Activated CD4-positive, alpha-beta T cell treated with anti-CD3 and anti-CD28 coated beads, Interleukin-2, Interleukin-6, amounts not matched to agents 100 ng/mL and 50 ng/mL, durations not matched to agents 16 hours and 8 hours (primary cell): ENCODE data around the gene TRRAP.
A peak's percentile ranks its signal among the peaks of the same experiment; 100 is the strongest.
"Not testable (repeated sequence)": the region's sequence is repeated elsewhere in the genome, so short reads cannot be mapped to it uniquely, and the experiment has no call there.

Experiments used
- DNase-seq: peaks from one replicate; pipeline ENCODE4 v3.0.0-alpha.2; 2020

Gene TRRAP

DNA sequence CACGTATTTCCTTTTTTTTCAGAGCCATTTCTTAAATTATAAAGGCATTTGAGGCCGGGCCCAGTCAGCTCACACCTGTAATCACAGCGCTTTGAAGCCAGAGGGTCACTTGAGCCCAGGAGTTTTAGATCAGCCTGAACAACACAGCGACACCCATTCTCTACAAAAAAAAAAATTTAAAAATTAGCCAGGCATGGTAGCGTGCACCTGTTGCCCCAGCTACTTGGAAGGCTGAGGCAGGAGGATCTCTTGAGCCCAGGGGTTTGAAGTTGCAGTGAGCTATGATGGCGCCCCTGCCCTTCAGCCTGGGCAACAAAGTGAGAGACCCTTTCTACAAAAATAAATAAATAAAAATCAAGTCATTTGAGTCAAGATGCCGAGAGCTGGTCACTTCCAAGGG lies 11.6 kb upstream of the TRRAP start:
- DNase-seq: no peak

- no peak for DNase-seq
Measured at GRCh38 chr7:98868450-98868849, 9.9 kb upstream of the TRRAP start.

- no peak for DNase-seq
Measured at GRCh38 chr7:98869027-98869596, 9.2 kb upstream of the TRRAP start.

- no peak for DNase-seq
Measured at GRCh38 chr7:98869597-98870120, 8.7 kb upstream of the TRRAP start, which contains the start of gene TMEM130. Gene TMEM130 (minus strand): TSS chr7:98870014. CDS start chr7:98869861, 153 bp downstream.

GRCh38 chr7:98870121-98870651 lies 8.1 kb upstream of the TRRAP start:
- peak; percentile 68 for DNase-seq

DNA sequence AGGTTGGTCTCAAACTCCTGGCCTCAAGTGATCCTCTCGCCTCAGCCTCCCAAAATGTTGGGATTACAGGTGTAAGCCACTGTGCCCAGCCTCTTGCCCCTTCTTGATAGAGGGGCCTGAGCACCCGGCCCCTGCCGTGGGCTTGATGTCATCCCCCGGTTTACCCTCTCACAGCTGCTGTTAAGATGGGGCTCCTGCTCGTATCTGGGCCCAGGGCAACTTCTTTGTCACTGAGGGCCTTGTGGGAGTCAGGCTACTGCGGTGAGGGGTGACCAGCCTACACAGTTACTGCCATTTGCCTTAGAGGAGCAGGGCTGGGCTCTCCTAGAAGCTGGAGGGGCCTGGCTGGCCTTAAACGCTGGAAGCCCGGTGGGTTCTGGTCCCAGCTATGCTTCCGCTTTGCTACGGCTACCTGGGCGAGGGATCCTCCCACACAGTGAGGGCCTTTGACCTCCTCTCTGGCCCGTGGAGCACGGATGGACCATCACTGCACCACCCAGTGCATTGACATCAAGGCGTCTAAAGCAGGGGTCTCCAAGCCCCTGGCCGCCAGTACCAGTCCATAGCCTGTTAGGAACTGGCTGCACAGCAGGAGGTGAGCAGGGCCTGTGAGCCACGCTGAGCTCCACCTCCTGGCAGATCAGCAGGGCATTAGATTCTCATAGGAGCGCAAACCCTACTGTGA lies 7.4 kb upstream of the TRRAP start:
- no peak for DNase-seq

- peak; percentile 51 for DNase-seq
Measured at GRCh38 chr7:98872328-98872924, 5.9 kb upstream of the TRRAP start.

DNA sequence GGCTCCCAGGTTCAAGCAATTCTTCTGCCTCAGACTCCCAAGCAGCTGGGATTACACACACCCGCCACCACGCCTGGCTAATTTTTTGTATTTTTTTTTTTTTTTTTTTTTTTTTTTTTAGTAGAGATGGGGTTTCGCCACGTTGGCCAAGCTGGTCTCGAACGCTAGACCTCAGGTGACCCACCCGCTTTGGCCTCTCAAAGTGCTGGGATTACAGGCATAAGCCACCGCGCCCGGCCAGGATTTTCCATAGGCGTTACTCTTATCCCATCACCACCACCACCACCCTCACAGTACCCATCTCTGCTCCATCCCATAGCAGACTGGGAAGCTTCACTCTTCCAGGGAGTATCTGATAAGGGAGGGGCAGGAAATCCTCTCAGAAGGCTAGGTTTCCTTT lies 4.7 kb upstream of the TRRAP start:
- DNase-seq: not testable (repeated sequence)

- DNase-seq: no peak
Measured at GRCh38 chr7:98874942-98875341, 3.4 kb upstream of the TRRAP start.

GRCh38 chr7:98875501-98875900 lies 2.8 kb upstream of the TRRAP start:
- no peak for DNase-seq

- no peak for DNase-seq
Measured at GRCh38 chr7:98877146-98877545, 1.2 kb upstream of the TRRAP start.

GRCh38 chr7:98877692-98878364 lies 504 bp upstream of the TRRAP start:
- DNase-seq: no peak

DNA sequence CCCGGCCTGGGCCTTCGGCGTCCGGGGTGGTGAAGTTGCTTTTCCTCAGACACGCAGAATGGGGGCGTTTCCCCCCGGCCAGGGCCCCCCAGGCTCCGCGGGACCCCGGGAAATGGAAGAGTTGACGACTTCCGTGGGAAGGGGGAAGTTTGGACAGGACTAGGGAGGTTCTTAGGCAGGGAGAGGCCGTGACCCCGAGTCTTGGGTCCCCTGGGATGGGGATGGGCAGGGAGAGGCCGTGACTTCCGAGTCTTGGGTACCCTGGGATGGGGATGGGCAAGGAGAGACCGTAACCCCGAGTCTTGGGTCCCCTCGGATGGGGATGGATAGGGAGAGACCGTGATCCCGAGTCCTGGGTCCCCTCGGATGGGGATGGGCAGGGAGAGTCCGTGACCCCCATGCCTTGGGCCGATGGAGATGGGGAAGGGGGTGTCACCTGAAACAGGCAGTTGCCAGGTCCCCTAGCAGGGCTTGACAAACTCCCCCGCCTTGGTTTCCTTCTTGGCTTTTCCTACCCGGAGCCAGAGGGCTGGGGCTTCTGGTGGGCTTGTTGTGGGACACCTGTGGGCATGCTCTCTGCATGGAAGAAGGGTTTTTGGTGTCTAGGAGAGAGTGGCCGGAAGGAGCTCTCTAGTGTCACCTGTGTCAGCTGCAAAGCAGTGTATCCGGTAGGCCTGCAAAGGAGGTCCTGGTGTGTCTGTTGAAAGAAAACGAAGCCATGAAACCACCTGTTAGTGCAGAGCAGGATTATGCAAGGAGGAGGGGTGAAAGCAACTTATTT lies 1.1 kb downstream of the TRRAP start:
- DNase-seq: peak; percentile 83

DNA sequence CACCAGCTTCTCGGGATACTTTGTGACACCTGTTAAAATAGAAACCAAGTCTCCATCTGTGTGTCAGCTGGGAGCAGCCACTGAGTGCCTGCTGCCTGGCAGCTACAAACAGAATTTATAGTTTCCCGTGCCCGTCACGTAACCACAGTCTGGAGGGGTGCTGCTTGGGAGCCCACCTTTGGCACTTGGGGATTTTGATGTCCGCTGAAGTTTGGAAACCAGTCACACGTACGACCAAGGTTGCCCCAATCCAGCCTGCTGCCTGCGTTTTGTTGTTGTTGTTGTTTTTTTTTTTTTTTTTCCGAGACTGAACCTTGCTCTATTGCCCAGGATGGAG lies 1.6 kb downstream of the TRRAP start:
- DNase-seq: no peak

DNA sequence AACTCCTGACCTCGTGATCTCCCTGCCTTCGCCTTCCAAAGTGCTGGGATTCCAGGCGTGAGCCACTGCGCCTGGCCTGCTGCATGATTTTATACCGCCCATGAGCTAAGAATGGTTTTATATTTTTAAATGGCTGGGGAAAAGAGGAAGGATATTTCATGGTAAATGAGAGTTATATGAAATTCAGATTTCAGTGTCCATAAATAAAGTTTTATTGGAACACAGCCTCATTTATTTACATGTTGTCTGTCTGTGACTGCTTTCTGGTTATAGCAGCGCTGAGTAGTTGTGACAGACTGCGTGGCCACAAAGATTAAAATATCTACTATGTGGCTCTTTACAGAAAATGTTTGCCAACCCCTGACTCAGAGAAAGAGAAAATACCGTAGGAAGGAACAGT lies 2.2 kb downstream of the TRRAP start:
- no peak for DNase-seq

- peak; percentile 36 for DNase-seq
Measured at GRCh38 chr7:98881561-98882315, 3.4 kb downstream of the TRRAP start.

DNA sequence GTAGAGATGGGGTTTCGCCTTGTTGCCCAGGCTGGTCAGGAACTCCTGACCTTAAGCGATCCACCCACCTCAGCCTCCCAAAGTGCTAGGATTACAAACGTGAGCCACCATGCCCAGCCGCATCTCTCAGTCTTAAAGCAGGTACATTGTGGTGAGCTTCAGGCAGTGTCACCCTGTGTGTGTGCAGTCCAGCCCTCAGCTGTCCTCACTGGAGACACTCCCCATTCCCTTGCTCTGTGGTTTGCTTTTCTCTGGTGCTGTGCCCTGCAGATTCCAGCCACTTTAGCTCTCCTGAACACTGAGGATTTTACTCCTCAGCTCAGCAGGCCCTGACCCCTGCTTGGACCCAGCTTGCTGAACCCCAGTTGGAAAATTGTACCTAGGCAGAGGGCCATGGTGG lies 6.1 kb downstream of the TRRAP start:
- DNase-seq: no peak

DNA sequence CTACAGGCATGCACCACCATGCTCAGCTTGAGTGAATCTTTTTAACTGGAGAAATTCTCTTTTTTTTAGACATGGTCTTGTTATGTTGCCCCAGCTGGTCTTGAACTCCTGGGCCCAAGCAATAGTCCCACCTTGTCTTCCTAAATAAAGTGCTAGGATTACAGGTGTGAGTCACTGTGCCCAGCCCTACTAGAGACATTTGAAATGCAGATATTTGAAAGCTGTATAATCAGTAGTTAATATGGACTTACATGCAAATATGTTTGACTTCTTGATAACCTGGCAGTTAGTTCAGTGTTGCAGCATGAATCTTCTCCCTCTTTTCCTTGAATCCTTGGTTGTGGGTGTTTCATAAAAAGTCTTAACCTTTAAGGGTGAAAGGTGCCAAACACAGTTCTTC lies 8.7 kb downstream of the TRRAP start:
- DNase-seq: no peak

GRCh38 chr7:98892609-98893008 lies 14.3 kb downstream of the TRRAP start:
- DNase-seq: no peak

GRCh38 chr7:98899816-98900215 lies 21.5 kb downstream of the TRRAP start:
- no peak for DNase-seq

DNA sequence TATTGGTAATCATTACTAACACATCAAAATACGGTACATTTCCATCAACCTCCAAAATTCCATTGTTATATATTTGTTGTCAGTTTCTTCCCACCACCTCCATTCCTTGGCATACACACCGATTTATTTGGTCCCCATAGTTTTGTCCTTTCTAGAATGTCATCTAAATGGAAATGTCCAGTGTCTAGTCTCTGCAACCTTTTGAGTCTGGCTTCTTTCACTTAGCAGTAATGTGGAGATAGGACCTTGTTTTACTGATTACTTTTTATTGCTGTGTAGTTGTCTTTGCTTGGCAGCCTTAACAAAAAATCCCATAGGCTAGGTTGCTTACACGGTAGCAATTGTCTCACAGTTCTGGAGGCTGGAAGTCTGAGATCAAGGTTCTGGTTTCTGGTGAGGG lies 22.5 kb downstream of the TRRAP start:
- DNase-seq: no peak

DNA sequence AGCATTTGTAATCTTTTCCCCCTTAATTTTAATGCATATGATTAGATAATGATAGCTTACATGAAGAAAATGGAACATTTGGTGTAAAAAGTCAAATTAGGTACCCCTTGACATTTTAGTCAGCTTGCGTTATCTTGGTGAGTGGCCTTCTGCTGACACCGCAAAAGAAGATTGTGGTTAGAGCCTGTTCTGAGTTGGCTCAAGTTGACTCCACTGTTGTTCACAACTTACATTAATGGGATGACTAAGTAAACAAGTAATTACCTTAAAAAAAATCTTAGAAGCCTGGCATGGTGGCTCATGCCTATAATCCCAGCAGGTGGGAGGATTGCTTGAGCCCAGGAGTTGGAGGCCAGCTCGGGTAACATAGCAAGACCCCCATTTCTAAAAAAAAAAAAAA lies 24.2 kb downstream of the TRRAP start:
- no peak for DNase-seq
